Measurements from ENCODE around the gene VASP. TPM values are rescaled to one million over a fixed set of nuclear protein-coding genes. Genes with fewer than 3 reads are reported as not detected.

The VASP gene
- total and polyA plus RNA-seq, 2 of the 13 experiments (the other 11 are each of a cell fraction or from before 2014, with no cell fraction given): 41.8 to 67.1 TPM

- 0 out of 2 replicates have a peak, but pooled peaks have one; percentile 15 for TF ChIP-seq ZNF329 (CRISPR knock-in tag; IDR thresholded peaks at IDR 0.05; ENCODE audit: low read depth)
- TF ChIP-seq E2F2 (CRISPR knock-in tag; IDR thresholded peaks at IDR 0.05; ENCODE audit: borderline replicate concordance): 0 out of 2 replicates have a peak, but pooled peaks have one; percentile 19
- TF ChIP-seq ZFYVE20 (CRISPR knock-in tag; IDR thresholded peaks at IDR 0.05; ENCODE audit: borderline replicate concordance, low read depth): no peak
- no peak for TF ChIP-seq ZNF720 (CRISPR knock-in tag; IDR thresholded peaks at IDR 0.05)
- TF ChIP-seq U2AF2 (IDR thresholded peaks at IDR 0.05; ENCODE audit: low read depth, low read length): no peak
- TF ChIP-seq ZNF747 (CRISPR knock-in tag; IDR thresholded peaks at IDR 0.05; ENCODE audit: borderline replicate concordance): peak; percentile 68
- TF ChIP-seq KLF15 (CRISPR knock-in tag; IDR thresholded peaks at IDR 0.05; ENCODE audit: borderline replicate concordance): 0 out of 2 replicates have a peak, but pooled peaks have one; percentile 43
- no peak for TF ChIP-seq ZNF703 (CRISPR knock-in tag; IDR thresholded peaks at IDR 0.05; ENCODE audit: borderline replicate concordance)
- no peak for TF ChIP-seq KLF13 (CRISPR knock-in tag; IDR thresholded peaks at IDR 0.05)
- TF ChIP-seq AGO2 (optimal IDR thresholded peaks at IDR 0.05; ENCODE audit: low read depth, low read length): no peak
- TF ChIP-seq SATB2 (CRISPR knock-in tag; IDR thresholded peaks at IDR 0.05): no peak
- TF ChIP-seq ZNF501 (CRISPR knock-in tag; IDR thresholded peaks at IDR 0.05): peak; percentile 66; the same call in 1 of the 2 replicates
- no peak for TF ChIP-seq KLF6 (CRISPR knock-in tag; IDR thresholded peaks at IDR 0.05)
- no peak for TF ChIP-seq ZBTB42 (CRISPR knock-in tag; IDR thresholded peaks at IDR 0.05)
- TF ChIP-seq ZNF776 (CRISPR knock-in tag; IDR thresholded peaks at IDR 0.05): peak; percentile 74; the same call in 1 of the 2 replicates
- TF ChIP-seq ZNF337 (CRISPR knock-in tag; IDR thresholded peaks at IDR 0.05; ENCODE audit: borderline replicate concordance, low read depth): no peak
- peak; percentile 55 for TF ChIP-seq HNF4A (CRISPR knock-in tag; IDR thresholded peaks at IDR 0.05)
- TF ChIP-seq MAFK (conservative IDR thresholded peaks at IDR 0.05 in 1 of 2, IDR thresholded peaks at IDR 0.05 in 1 of 2; ENCODE audit: low read length in 2 of 2): no peak
- peak; percentile 23; the same call in 1 of the 2 replicates for TF ChIP-seq ZNF609 (CRISPR knock-in tag; IDR thresholded peaks at IDR 0.05; ENCODE audit: borderline replicate concordance)
- peak; percentile 49; the same call in 1 of the 2 replicates for TF ChIP-seq NCOR1 (IDR thresholded peaks at IDR 0.05; ENCODE audit: borderline replicate concordance, low read length)
- TF ChIP-seq HBP1 (CRISPR knock-in tag; IDR thresholded peaks at IDR 0.05; ENCODE audit: low read depth): peak; percentile 78; the same call in 1 of the 2 replicates
- TF ChIP-seq HIVEP1 (CRISPR knock-in tag; IDR thresholded peaks at IDR 0.05): peak; percentile 100
Observed at GRCh38 chr19:45469132-45469944, 37.9 kb upstream of the VASP start (continued).
